ENCODE measurements around the gene MUC4.
"Not testable (repeated sequence)": the region's sequence is repeated elsewhere in the genome, so short reads cannot be mapped to it uniquely, and the experiment has no call there.

MUC4 gene

GRCh38 chr3:195744437-195744836, 67.3 kb downstream of the MUC4 start:
- in situ Hi-C loops (cut with HindIII; ENCODE audit: low sequenced_read_pairs) = no loop called here

DNA sequence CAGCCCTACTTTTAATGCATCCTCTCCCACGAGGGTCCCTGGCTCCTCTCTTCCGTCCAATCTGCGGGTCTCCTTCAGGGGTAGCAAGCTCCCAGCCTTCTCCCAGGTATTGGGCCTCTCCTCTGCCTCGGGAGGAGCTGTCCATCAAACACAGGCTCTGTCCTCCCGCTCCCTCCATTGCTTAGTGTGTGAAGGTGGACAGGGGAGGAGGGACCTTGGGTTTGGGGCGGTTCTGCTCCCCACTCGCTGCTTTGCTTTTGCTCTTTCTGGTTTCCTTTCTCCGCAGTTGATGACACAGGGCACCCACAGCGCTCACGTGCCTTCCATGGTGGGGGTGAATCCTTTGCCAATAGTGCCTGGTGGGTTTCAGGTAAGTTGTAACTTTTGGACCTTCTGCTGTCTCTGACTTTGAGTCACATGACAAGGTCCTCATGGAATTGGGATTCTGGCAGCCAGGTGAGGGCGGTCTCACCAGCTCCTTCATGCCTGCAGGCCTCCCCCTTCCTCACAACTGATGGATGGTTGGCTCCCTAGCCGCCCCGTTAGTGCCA, 72.1 kb downstream of the MUC4 start:
- in situ Hi-C loops (cut with HindIII; ENCODE audit: low sequenced_read_pairs) = no loop called here

DNA sequence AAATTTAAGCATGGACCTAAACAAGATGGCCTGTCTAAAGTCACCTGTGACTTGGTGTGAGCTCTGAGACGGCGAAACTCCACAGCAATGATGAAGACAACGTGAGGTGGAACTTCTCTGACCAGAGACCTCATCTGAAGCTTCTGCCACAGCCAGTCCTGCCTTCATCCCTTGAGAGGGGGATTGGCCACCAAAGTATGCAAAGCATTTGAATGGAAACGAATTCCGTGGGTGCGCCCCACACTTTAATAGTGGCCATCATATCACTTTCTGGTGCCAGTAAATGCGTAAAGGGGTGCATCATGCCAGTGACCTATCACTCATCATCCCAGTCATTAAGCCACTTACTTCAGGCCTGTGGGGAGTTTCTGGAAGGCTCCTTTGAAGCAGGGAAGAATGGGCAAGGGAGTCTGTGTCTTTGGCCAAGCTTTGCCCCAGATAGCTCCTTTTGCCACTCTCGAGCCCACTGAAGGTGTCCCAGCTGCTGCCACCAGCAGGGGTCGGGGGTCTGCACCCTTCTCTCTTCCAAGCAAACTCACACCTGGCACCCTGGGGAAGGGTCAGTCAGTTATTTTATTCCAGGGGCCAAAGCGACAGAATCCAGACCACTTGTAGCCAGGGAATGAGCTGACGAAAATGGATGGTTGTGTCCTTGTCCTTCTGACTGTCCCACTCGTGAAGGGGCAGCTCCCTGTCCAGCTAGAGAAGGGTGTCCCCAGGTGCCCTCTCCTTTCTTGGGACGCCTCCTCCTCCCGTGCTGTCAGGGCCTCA, 73.3 kb downstream of the MUC4 start:
- in situ Hi-C loops (cut with HindIII; ENCODE audit: low sequenced_read_pairs) = no loop called here

DNA sequence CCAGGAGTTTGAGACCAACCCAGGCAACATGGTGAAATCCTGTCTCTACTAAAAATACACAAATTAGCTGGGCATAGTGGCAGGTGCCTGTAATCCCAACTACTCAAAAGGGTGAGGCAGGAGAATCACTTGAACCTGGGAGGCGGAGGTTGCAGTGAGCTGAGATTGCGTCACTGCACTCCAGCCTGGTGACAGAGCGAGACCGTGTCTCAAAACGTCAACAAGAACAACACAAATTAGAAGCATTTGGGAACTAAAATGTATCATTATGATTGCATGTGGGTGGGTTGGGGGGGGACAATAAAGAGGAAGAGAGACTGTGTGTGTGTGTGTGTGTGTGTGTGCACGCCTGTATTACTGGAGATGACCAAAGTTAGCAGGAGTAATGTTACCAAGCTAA, 73.9 kb downstream of the MUC4 start:
- in situ Hi-C loops (cut with HindIII; ENCODE audit: low sequenced_read_pairs) = not testable (repeated sequence)

DNA sequence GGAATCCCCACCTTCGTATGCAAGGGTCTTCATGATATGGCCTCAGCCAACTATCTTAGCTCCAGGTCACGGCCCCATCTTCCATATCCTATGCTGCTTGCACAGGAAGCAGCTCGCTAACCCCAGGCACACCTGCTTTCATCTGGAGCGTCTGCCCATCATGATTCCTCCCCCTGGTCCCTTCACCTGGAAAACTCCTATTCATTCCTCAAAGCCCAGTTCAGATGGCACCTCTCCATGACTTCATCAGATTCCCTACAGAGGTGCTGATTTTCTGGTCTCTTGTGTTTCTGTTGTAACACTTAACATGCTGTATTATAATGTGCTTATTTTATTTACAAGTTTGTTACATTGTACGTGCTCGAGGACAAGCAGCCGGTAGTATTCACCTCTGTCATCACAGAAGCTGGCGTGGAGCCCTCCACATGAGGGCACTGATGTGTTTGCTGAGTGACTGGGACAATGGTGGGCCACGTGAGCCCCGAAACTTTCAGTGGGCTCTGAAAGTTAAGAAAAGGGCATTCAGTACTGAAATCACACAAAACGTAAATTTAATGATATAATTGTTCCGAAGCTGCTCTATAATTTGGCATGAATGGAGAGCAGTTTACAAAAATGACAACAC, 74.8 kb downstream of the MUC4 start:
- in situ Hi-C loops (cut with HindIII; ENCODE audit: low sequenced_read_pairs) = no loop called here

DNA sequence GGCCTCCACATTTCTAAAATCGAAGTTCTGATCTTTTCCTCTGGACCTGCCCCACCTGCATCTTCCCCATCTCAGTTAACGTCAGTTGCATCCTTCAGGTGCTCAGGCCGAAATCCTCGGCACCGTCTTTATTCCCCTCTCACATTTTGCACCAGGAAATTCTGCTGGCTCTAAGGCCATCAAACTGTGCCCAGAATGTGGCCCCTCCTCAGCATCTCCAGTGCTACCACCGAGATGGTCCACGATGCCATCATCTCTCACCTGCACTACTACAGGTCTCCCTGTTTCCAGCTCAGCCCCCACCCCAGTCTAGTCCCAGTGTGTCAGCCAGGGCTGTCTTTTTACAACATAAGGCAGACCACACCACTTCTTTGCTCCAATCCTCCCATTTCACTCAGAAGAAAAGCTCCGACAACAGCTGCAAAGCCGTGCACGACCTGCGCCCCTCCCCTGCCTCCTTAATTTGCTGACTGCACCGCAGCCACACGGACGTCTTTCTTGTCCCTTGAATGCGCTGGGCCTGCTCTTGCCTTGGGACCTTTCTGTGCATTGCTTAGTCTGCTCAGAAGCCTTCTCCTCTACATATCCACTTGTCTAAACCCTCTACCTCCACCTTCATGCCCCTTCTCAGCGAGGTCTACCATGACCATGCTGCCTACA, 76.6 kb downstream of the MUC4 start:
- in situ Hi-C loops (cut with HindIII; ENCODE audit: low sequenced_read_pairs) = no loop called here

DNA sequence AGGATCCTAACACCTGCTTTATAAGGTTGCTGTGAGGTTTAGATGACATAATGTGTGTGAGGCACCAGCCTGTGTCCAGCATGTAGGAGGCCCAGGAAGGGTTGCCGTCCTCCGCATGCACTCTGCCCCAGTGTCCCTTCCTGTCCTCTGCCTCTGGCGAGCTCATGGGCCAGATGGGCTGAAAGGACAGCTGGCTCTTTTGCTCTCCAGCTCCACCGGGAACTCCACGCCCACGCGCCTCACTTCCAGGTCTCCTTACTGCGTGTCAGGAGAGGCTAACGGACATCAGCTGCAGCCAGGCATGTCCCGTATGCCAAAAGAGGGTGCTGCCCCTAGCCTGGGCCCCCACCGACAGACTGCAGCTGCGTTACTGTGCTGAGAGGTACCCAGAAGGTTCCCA, 78.8 kb downstream of the MUC4 start:
- in situ Hi-C loops (cut with HindIII; ENCODE audit: low sequenced_read_pairs) = no loop called here

- in situ Hi-C loops (cut with HindIII; ENCODE audit: low sequenced_read_pairs) = no loop called here
These were observed 80.3 kb downstream of the MUC4 start for GRCh38 chr3:195731356-195731905.

- in situ Hi-C loops (cut with HindIII; ENCODE audit: low sequenced_read_pairs) = no loop called here
These were observed 82.1 kb downstream of the MUC4 start for GRCh38 chr3:195729476-195730251.

DNA sequence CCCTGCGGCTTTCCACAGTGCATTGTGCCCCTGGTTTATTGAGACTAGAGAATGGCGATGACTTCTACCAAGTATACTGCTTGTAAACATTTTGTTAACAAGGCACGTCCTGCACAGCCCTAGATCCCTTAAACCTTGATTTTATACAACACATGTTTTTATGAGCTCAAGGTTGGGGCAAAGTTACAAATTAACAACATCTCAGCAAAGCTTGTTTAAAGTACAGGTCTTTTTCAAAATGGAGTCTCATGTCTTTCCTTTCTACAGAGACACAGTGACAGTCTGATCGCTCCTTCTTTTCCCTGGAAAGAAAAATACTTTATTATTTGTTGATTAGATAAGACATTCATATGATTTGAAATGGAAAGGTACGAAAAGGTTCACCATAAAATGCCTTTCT, 82.9 kb downstream of the MUC4 start:
- in situ Hi-C loops (cut with HindIII; ENCODE audit: low sequenced_read_pairs) = not testable (repeated sequence)

- in situ Hi-C loops (cut with HindIII; ENCODE audit: low sequenced_read_pairs) = no loop called here
These were observed 84.0 kb downstream of the MUC4 start for GRCh38 chr3:195727606-195728195.

GRCh38 chr3:195725916-195726740, 85.6 kb downstream of the MUC4 start:
- in situ Hi-C loops (cut with HindIII; ENCODE audit: low sequenced_read_pairs) = not testable (repeated sequence)

DNA sequence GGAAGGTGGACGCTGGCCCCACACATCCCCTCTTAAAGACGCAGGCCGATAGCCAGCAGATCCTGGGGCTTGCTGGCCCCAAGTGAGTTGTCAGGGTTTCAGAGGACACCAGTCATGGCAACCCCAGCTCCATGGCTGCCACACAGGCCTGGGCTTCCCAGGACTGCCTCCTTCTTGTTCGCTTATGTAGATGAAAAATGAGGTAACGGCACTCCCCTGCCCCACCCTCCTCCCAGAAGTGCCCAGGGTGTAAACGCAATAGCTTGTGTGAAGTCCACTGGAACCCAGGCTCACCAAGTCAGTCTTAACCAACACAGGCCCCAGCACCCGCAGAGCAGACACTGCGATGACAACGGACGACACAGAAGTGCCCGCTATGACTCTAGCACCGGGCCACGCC, 87.4 kb downstream of the MUC4 start:
- in situ Hi-C loops (cut with HindIII; ENCODE audit: low sequenced_read_pairs) = not testable (repeated sequence)

DNA sequence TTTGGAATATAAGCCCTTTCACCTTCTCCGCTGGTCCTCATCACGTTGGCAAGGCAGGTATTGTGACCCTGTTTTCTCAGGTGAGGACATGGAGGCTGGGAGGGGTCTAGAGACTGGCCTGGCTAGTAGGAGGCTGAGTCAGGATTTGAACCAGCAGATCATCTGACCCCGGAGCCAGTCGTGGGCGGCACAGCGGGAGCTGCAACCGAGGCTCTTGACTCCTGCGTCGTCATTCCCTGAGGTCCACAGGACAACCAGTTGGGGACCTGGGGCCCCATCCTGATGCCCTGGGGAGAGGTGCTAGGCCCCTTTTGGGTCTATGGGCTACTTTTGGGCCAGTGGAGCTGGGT, 88.8 kb downstream of the MUC4 start:
- in situ Hi-C loops (cut with HindIII; ENCODE audit: low sequenced_read_pairs) = not testable (repeated sequence)

GRCh38 chr3:195722139-195722995, 89.4 kb downstream of the MUC4 start:
- in situ Hi-C loops (cut with HindIII; ENCODE audit: low sequenced_read_pairs) = not testable (repeated sequence)

DNA sequence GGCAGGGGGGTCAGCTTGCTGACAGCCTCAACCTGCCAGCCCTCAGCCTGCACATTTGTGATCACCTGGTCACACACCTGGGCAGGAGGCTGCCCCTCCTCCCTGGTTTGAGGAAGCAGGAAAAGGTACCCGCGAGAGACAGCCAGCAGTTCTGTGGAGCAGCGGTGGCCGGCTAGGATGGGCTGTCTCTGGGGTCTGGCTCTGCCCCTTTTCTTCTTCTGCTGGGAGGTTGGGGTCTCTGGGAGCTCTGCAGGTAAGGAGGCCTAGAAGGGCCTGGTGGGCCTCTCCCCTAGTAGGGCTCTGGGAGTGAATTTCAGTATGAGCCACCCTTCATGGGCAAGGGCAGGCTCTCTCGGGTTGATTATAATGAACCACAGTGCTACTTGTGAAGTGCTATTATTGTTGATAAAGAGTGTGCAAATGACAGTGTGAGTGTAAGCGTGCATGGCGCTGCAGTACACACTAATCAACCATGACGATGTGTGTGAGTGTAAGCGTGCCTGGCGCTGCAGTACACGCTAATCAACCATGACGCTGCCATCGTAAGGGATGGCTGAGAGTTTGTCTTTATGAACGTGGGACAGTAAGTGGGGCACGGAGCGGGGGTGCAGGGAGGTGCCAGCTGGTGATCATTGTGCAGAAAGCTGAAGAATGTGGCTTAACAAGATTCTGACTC, 90.8 kb downstream of the MUC4 start, which contains the start of gene MUC20:
Gene MUC20 (plus strand): TSS at position 148 of the 676 bp plus-strand sequence. CDS start 30 bp downstream, at position 178.
- in situ Hi-C loops (cut with HindIII; ENCODE audit: low sequenced_read_pairs) = not testable (repeated sequence)

DNA sequence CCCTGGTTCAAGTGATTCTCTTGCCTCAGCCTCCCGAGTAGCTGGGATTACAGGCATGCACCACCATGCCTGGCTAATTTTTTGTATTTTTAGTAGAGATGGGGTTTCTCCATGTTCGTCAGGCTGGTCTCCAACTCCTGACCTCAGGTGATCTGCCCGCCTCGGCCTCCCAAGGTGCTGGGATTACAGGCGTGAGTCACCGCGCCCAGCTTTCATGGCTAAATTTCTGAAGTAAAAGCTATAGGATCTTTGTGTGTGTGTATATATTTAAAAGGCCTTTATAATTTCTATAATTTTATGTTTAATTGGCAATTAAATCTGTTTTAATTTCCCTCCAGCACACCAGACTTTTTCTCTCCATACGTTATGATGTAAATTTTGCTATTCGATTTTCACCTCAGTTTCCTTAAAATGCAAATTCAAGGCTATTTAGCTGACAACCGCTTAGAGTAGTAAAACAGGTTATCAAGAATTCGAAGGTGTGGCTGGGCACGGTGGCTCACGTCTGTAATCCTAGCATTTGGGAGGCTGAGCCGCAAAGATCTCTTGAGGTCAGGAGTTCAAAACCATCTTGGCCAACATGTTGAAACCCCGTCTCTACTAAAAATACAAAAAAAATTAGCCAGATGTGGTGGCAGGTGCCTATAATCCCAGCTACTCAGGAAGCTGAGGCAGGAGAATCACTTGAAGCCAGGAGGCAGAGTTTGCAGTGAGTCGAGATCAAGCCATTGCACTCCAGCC, 92.0 kb downstream of the MUC4 start:
- in situ Hi-C loops (cut with HindIII; ENCODE audit: low sequenced_read_pairs) = not testable (repeated sequence)
